HepG2 (cell line): ENCODE results near the gene ULK3. TPM values are rescaled to one million over a fixed set of nuclear protein-coding genes. Genes with fewer than 3 reads are reported as not detected.

Experiments
- E2F2 ChIP-seq: sonication (generic); formaldehyde crosslinking; IDR thresholded peaks from 2 replicates; pipeline ENCODE4 v1.4.0; 2020; ENCODE audit warnings: missing genetic modification reagents, borderline replicate concordance
- FOXO4 ChIP-seq: sonication (generic); formaldehyde crosslinking; conservative IDR thresholded peaks from 2 replicates; pipeline ENCODE4 v1.8.1; 2023; ENCODE audit warnings: missing genetic modification reagents
- HCFC1 ChIP-seq: fragments of 150-350 bp; IDR thresholded peaks from 2 replicates; pipeline ENCODE4 v1.6.1; 2014; ENCODE audit warnings: low read depth, low read length
- IRF9 ChIP-seq: sonication (generic); formaldehyde crosslinking; IDR thresholded peaks from 2 replicates; pipeline ENCODE4 v1.8.0; 2022; ENCODE audit warnings: missing genetic modification reagents, mild to moderate bottlenecking, borderline replicate concordance
- ISL2 ChIP-seq: sonication (generic); formaldehyde crosslinking; IDR thresholded peaks from 2 replicates; pipeline ENCODE4 v1.5.0; 2020; ENCODE audit warnings: missing genetic modification reagents
- PITX1 ChIP-seq: sonication (generic); formaldehyde crosslinking; IDR thresholded peaks from 2 replicates; pipeline ENCODE4 v1.5.1; 2020; ENCODE audit warnings: mild to moderate bottlenecking, missing genetic modification reagents
- PLSCR1 ChIP-seq: sonication (generic); formaldehyde crosslinking; IDR thresholded peaks from 2 replicates; pipeline ENCODE4 v1.5.0; 2020; ENCODE audit warnings: missing genetic modification reagents, mild to moderate bottlenecking, borderline replicate concordance
- RFXANK ChIP-seq: IDR thresholded peaks from 2 replicates; pipeline ENCODE4 v1.6.1; 2016
- SP5 ChIP-seq: IDR thresholded peaks from 2 replicates; pipeline ENCODE4 v1.6.1; 2016; ENCODE audit warnings: low read depth, borderline replicate concordance
- SRY ChIP-seq: sonication (generic); formaldehyde crosslinking; IDR thresholded peaks from 2 replicates; pipeline ENCODE4 v1.8.0; 2022; ENCODE audit warnings: mild to moderate bottlenecking, missing genetic modification reagents
- WIZ ChIP-seq: sonication (generic); formaldehyde crosslinking; IDR thresholded peaks from 2 replicates; pipeline ENCODE4 v1.5.1; 2020; ENCODE audit warnings: mild to moderate bottlenecking, missing genetic modification reagents
- ZC3H13 ChIP-seq: sonication (generic); formaldehyde crosslinking; IDR thresholded peaks from 2 replicates; pipeline ENCODE4 v1.8.1; 2023; ENCODE audit warnings: mild to moderate bottlenecking, missing genetic modification reagents, moderate library complexity
- ZNF512 ChIP-seq: sonication (generic); formaldehyde crosslinking; IDR thresholded peaks from 2 replicates; pipeline ENCODE4 v1.4.0; 2020; ENCODE audit warnings: mild to moderate bottlenecking, missing genetic modification reagents
- ZNF570 ChIP-seq: sonication (generic); formaldehyde crosslinking; IDR thresholded peaks from 2 replicates; pipeline ENCODE4 v1.4.0; 2020; ENCODE audit warnings: mild to moderate bottlenecking, missing genetic modification reagents, borderline replicate concordance
- ZNF589 ChIP-seq: sonication (generic); formaldehyde crosslinking; conservative IDR thresholded peaks from 2 replicates; pipeline ENCODE4 v1.8.0; 2022; ENCODE audit warnings: mild to moderate bottlenecking, moderate library complexity, missing genetic modification reagents
- ZNF614 ChIP-seq: IDR thresholded peaks from 2 replicates; pipeline ENCODE4 v1.6.1; 2018; ENCODE audit warnings: missing biosample characterization, missing genetic modification reagents, inconsistent platforms, borderline replicate concordance
- polyA plus RNA-seq, 8 experiments: library from polyadenylated mRNA; depleted of rRNA in 3 of 8; stranded (reverse) in 7 of 8; unstranded in 1 of 8; fragments of >200 nt; fragmentation: Illumina TruSeq in 4 of 8; extraction: Trizol in 4 of 8; gene quantifications; 2 replicates each; pipeline versions ENCODE4 v1.2.1 to v1.2.3, GENCODE V29; 2011 to 2016; ENCODE audit warnings: low read depth in 4 of 8, missing spikeins in 1 of 8, mixed read lengths in 1 of 8; ENCODE audit not compliant: insufficient read depth in 1 of 8
- total RNA-seq, 5 experiments: library from RNA; depleted of rRNA; stranded (reverse); fragments of >200 nt; fragmentation: Illumina TruSeq; extraction: Trizol; gene quantifications; 2 replicates each; pipeline ENCODE4 v1.2.3, GENCODE V29; 2016; ENCODE audit warnings: low read depth in 1 of 5

Gene ULK3
- total and polyA plus RNA-seq, 2 of the 13 experiments (the other 11 are each of a cell fraction or from before 2014, with no cell fraction given) = 15.2 to 23.7 TPM

GRCh38 chr15:74842581-74843444 lies at the start of gene ULK3 (continued):
- TF ChIP-seq ZNF512 (CRISPR knock-in tag) (no peak), PITX1 (no peak), ZNF570 (CRISPR knock-in tag) (no peak), ZC3H13 (CRISPR knock-in tag) (peak; percentile 59; the same call in 1 of the 2 replicates), RFXANK (CRISPR knock-in tag) (no peak), ZNF614 (CRISPR knock-in tag) (peak; percentile 27; the same call in 1 of the 2 replicates), WIZ (CRISPR knock-in tag) (0 out of 2 replicates have a peak, but pooled peaks have one; percentile 22), IRF9 (CRISPR knock-in tag) (peak; percentile 62; the same call in 1 of the 2 replicates), HCFC1 (no peak), PLSCR1 (CRISPR knock-in tag) (no peak), SRY (CRISPR knock-in tag) (peak; percentile 82), ISL2 (0 out of 2 replicates have a peak, but pooled peaks have one; percentile 32), ZNF589 (CRISPR knock-in tag) (no peak), SP5 (CRISPR knock-in tag) (peak; percentile 64; the same call in 1 of the 2 replicates), FOXO4 (CRISPR knock-in tag) (no peak), E2F2 (CRISPR knock-in tag) (no peak)
